ENCODE results near the gene VAMP2.

DNA sequence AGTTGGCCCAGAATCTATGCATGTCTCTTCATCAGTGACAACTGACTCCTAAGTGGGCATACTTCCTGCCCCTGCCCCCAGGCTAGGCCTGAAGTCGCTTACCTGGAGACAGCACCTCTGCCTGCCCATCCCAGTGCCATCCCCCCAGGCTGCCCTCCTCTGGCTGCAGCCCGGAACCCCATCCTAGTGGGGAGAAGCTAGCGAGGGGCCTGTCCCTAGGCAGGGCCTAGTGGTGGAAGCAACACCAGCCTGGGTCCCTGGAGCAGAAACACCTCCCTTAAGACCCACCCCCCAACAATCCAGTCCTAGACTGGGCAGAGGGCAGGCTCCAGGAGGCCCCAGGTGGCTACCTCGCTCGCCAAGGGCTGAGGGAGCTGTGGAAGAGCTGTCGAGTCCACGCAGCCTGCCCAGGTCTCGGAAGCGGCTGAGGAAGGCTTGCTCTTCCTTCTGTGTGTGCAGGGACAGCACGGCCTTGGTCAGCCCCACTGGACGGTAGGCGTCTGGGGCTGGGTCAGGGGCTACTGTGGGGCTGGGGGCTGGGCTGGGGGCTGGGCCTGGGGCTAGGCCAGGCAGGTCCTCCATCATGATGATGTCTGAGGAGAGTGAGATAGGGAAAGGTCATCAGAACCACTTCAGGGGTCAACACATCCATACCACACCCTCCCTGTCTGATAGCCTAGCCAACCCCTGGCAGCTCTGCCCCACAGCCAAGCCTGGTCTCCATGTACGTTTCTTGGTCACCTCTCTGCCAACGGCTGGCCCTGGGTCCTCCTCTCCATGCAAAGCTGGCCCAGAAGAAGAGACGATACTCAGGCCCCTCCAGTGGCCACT is 18.1 kb downstream of the VAMP2 start:
- TF ChIP-seq, protein P1, sequence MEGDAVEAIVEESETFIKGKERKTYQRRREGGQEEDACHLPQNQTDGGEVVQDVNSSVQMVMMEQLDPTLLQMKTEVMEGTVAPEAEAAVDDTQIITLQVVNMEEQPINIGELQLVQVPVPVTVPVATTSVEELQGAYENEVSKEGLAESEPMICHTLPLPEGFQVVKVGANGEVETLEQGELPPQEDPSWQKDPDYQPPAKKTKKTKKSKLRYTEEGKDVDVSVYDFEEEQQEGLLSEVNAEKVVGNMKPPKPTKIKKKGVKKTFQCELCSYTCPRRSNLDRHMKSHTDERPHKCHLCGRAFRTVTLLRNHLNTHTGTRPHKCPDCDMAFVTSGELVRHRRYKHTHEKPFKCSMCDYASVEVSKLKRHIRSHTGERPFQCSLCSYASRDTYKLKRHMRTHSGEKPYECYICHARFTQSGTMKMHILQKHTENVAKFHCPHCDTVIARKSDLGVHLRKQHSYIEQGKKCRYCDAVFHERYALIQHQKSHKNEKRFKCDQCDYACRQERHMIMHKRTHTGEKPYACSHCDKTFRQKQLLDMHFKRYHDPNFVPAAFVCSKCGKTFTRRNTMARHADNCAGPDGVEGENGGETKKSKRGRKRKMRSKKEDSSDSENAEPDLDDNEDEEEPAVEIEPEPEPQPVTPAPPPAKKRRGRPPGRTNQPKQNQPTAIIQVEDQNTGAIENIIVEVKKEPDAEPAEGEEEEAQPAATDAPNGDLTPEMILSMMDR (IDR thresholded peaks at IDR 0.05): no peak
- no peak for TF ChIP-seq POLR2A (IDR thresholded peaks at IDR 0.05)
